ENCODE results near the gene E2F4. TPM values are rescaled to one million over a fixed set of nuclear protein-coding genes. Genes with fewer than 3 reads are reported as not detected.

Gene E2F4
- total and polyA plus RNA-seq, 2 of the 13 experiments (the other 11 are each of a cell fraction or from before 2014, with no cell fraction given), result 84.8 to 91.2 TPM

DNA sequence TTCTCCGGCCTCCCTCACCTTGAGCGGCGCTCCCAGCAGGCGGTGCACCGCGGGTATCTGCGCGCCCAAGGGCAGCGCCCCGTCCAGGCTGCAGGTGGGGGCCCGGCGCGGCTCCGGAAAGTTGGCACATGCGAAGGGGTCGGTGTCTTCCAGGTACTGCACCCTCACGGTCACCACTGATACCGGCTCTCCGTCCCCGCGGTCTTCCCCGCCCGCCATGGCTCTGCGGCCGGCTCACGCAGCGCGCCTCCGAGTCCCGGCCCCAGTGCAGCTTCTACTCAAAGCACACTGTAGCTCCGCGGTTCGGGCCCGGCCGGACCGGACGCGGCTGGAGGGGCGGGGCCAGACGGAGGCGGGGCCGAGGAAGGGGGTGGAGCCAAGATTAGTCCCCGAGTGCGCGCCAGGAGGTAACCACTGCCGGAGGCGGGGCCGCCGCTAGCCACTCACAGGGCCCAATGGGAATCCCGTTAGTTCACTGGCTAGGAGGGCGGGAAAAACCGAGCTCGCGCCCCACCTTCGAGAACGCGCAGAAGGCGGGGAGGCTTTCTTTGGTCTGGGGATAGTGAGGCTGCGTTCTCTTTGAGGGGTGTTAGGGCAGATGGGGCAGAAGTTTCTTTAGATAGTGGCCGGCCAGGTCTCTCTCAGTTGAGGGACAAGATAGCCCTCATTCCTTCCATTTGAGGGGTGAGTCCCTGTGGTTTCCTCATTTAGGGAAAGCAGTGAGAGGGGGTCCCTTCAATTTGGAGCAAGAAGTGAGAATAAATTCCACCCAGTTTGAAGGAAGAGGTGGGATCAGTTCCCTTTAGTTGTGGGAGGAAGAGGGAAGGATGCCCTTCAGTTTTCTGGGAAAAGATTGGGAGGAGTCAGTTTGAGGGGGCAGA, 55.5 kb downstream of the E2F4 start, which contains the start of gene FHOD1 (continued):
- TF ChIP-seq KDM5B (CRISPR knock-in tag; IDR thresholded peaks at IDR 0.05; ENCODE audit: borderline replicate concordance), result 0 out of 2 replicates have a peak, but pooled peaks have one; percentile 50
- TF ChIP-seq, protein P1, sequence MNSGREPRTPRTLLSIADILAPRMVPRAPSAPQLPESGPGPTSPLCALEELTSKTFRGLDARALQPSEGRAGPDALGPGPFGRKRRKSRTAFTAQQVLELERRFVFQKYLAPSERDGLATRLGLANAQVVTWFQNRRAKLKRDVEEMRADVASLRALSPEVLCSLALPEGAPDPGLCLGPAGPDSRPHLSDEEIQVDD (CRISPR knock-in tag; IDR thresholded peaks at IDR 0.05; ENCODE audit: borderline replicate concordance), result peak; percentile 62; the same call in 1 of the 2 replicates
- TF ChIP-seq ZFP36L1 (CRISPR knock-in tag; IDR thresholded peaks at IDR 0.05), result peak; percentile 70
- TF ChIP-seq PPARG (CRISPR knock-in tag; conservative IDR thresholded peaks at IDR 0.05), result no peak
- no peak; the same call in 1 of the 2 replicates for TF ChIP-seq ZNF383 (CRISPR knock-in tag; IDR thresholded peaks at IDR 0.05; ENCODE audit: borderline replicate concordance)
- no peak; the same call in 1 of the 2 replicates for TF ChIP-seq ZNF44 (CRISPR knock-in tag; IDR thresholded peaks at IDR 0.05)
- TF ChIP-seq REPIN1 (CRISPR knock-in tag; IDR thresholded peaks at IDR 0.05; ENCODE audit: borderline replicate concordance, low read depth), result peak; percentile 85; the same call in 1 of the 2 replicates
- TF ChIP-seq AGO1 (IDR thresholded peaks at IDR 0.05; ENCODE audit: low read depth, low read length, poor library complexity, severe bottlenecking), result no peak
- peak; percentile 72 for TF ChIP-seq RBFOX2 (IDR thresholded peaks at IDR 0.05; ENCODE audit: low read depth, low read length)
- peak; percentile 82; the same call in 1 of the 2 replicates for TF ChIP-seq ZNF274 (CRISPR knock-in tag; IDR thresholded peaks at IDR 0.05)
- TF ChIP-seq, protein P2, sequence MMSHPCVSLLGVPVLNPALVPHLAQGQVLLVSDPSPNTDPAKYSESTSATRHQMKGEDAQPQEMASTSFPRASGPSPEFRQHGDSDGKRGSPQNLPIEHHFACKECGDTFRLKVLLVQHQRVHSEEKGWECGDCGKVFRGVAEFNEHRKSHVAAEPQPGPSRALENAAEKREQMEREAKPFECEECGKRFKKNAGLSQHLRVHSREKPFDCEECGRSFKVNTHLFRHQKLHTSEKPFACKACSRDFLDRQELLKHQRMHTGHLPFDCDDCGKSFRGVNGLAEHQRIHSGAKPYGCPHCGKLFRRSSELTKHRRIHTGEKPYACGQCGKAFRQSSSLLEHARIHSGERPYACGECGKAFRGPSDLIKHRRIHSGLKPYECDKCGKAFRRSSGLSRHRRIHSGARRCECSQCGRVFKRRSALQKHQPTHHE (CRISPR knock-in tag; IDR thresholded peaks at IDR 0.05; ENCODE audit: borderline replicate concordance), result no peak
- TF ChIP-seq BRD4 (CRISPR knock-in tag; IDR thresholded peaks at IDR 0.05), result 0 out of 2 replicates have a peak, but pooled peaks have one; percentile 17
- TF ChIP-seq, protein P3, sequence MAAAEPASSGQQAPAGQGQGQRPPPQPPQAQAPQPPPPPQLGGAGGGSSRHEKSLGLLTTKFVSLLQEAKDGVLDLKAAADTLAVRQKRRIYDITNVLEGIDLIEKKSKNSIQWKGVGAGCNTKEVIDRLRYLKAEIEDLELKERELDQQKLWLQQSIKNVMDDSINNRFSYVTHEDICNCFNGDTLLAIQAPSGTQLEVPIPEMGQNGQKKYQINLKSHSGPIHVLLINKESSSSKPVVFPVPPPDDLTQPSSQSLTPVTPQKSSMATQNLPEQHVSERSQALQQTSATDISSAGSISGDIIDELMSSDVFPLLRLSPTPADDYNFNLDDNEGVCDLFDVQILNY (CRISPR knock-in tag; conservative IDR thresholded peaks at IDR 0.05), result peak; percentile 93
- TF ChIP-seq, protein P4, sequence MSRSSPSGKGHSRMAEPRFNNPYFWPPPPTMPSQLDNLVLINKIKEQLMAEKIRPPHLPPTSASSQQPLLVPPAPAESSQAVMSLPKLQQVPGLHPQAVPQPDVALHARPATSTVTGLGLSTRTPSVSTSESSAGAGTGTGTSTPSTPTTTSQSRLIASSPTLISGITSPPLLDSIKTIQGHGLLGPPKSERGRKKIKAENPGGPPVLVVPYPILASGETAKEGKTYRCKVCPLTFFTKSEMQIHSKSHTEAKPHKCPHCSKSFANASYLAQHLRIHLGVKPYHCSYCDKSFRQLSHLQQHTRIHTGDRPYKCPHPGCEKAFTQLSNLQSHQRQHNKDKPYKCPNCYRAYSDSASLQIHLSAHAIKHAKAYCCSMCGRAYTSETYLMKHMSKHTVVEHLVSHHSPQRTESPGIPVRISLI (CRISPR knock-in tag; IDR thresholded peaks at IDR 0.05; ENCODE audit: borderline replicate concordance), result no peak
- peak; percentile 76 for TF ChIP-seq ZNF747 (CRISPR knock-in tag; IDR thresholded peaks at IDR 0.05; ENCODE audit: borderline replicate concordance)
- peak; percentile 83; the same call in 1 of the 2 replicates for TF ChIP-seq TMF1 (CRISPR knock-in tag; IDR thresholded peaks at IDR 0.05; ENCODE audit: low read depth)
- no peak for TF ChIP-seq NFIB (CRISPR knock-in tag; IDR thresholded peaks at IDR 0.05; ENCODE audit: borderline replicate concordance)
- TF ChIP-seq TP53 (CRISPR knock-in tag; conservative IDR thresholded peaks at IDR 0.05), result 0 out of 2 replicates have a peak, but pooled peaks have one; percentile 15
- TF ChIP-seq, protein P5, sequence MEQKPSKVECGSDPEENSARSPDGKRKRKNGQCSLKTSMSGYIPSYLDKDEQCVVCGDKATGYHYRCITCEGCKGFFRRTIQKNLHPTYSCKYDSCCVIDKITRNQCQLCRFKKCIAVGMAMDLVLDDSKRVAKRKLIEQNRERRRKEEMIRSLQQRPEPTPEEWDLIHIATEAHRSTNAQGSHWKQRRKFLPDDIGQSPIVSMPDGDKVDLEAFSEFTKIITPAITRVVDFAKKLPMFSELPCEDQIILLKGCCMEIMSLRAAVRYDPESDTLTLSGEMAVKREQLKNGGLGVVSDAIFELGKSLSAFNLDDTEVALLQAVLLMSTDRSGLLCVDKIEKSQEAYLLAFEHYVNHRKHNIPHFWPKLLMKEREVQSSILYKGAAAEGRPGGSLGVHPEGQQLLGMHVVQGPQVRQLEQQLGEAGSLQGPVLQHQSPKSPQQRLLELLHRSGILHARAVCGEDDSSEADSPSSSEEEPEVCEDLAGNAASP (CRISPR knock-in tag; IDR thresholded peaks at IDR 0.05; ENCODE audit: borderline replicate concordance), result peak; percentile 40; the same call in 1 of the 2 replicates
- no peak; the same call in 1 of the 2 replicates for TF ChIP-seq ZNF33B (CRISPR knock-in tag; IDR thresholded peaks at IDR 0.05)
- TF ChIP-seq ZFP62 (CRISPR knock-in tag; IDR thresholded peaks at IDR 0.05), result no peak
- TF ChIP-seq MZF1 (CRISPR knock-in tag; IDR thresholded peaks at IDR 0.05; ENCODE audit: borderline replicate concordance), result no peak
- TF ChIP-seq RFX1 (IDR thresholded peaks at IDR 0.05), result no peak
- no peak; the same call in 1 of the 2 replicates for TF ChIP-seq ZNF766 (CRISPR knock-in tag; IDR thresholded peaks at IDR 0.05; ENCODE audit: borderline replicate concordance)
